ENCODE data around the gene ASCC2. TPM values are rescaled to one million over a fixed set of nuclear protein-coding genes. Genes with fewer than 3 reads are reported as not detected.
"Not testable (repeated sequence)": the region's sequence is repeated elsewhere in the genome, so short reads cannot be mapped to it uniquely, and the experiment has no call there.

ASCC2 gene
- total and polyA plus RNA-seq, 9 donors: 26.9 to 55.6 (median 36.9) TPM

GRCh38 chr22:29758068-29758622 lies 79.9 kb downstream of the ASCC2 start:
- no peaks in the 10 kb centered on the region for H3K9me3 ChIP-seq
- H3K36me3 ChIP-seq: no peaks in the 10 kb centered on the region
- H3K4me3 ChIP-seq: no peak overlapping the region
- no peaks in the 10 kb centered on the region for H3K4me1 ChIP-seq (ENCODE audit: insufficient read depth)
- no peak for DNase-seq
- no peak overlapping the region for H3K27ac ChIP-seq
- no peaks in the 10 kb centered on the region for H3K27me3 ChIP-seq
- WGBS, 3 donors: 62 to 68% (median 65%) methylated on average over 7 of the region's 7 CpGs
- TF ChIP-seq CTCF (IDR thresholded peaks at IDR 0.05) (no peak), EP300 (IDR thresholded peaks at IDR 0.05) (no peak), POLR2A (IDR thresholded peaks at IDR 0.05) (no peak)
- intact Hi-C loops (cut with DNase I): loop anchor here in 1 of 4 donors (10.0 kb wide), 1 partner anchor 227 kb away; no protein-coding TSS in a partner anchor

GRCh38 chr22:29757096-29757495 lies 81.0 kb downstream of the ASCC2 start:
- H3K27me3 ChIP-seq: no peaks in the 10 kb centered on the region
- H3K4me1 ChIP-seq (ENCODE audit: insufficient read depth): no peaks in the 10 kb centered on the region
- intact Hi-C loops (cut with DNase I): loop anchor here in 1 of 4 donors (10.0 kb wide), 1 partner anchor 228 kb away; no protein-coding TSS in a partner anchor
- no peak overlapping the region for H3K4me3 ChIP-seq
- WGBS, 3 donors: 89 to 93% (median 90%) methylated on average over 3 of the region's 3 CpGs
- no peak for DNase-seq
- H3K9me3 ChIP-seq: no peaks in the 10 kb centered on the region
- H3K27ac ChIP-seq: no peak overlapping the region
- H3K36me3 ChIP-seq: no peaks in the 10 kb centered on the region
- TF ChIP-seq EP300 (IDR thresholded peaks at IDR 0.05) (no peak), CTCF (IDR thresholded peaks at IDR 0.05) (no peak), POLR2A (IDR thresholded peaks at IDR 0.05) (no peak)

- H3K27ac ChIP-seq: no peak overlapping the region
- no peaks in the 10 kb centered on the region for H3K36me3 ChIP-seq
- no peak overlapping the region for H3K4me3 ChIP-seq
- DNase-seq: no peak
- no peak for TF ChIP-seq POLR2A (IDR thresholded peaks at IDR 0.05)
- no peak for TF ChIP-seq CTCF (IDR thresholded peaks at IDR 0.05)
- TF ChIP-seq EP300 (IDR thresholded peaks at IDR 0.05): no peak
- H3K27me3 ChIP-seq: no peaks in the 10 kb centered on the region
- no peaks in the 10 kb centered on the region for H3K9me3 ChIP-seq
- H3K4me1 ChIP-seq (ENCODE audit: insufficient read depth): no peaks in the 10 kb centered on the region
- WGBS, 3 donors: 76 to 80% (median 79%) methylated on average over 7 of the region's 7 CpGs
- intact Hi-C loops (cut with DNase I): loop anchor here in 1 of 4 donors (10.0 kb wide), 1 partner anchor 228 kb away; no protein-coding TSS in a partner anchor
Observed at GRCh38 chr22:29756341-29756740, 81.7 kb downstream of the ASCC2 start.

GRCh38 chr22:29755889-29756288 lies 82.2 kb downstream of the ASCC2 start:
- no peaks in the 10 kb centered on the region for H3K36me3 ChIP-seq
- H3K27me3 ChIP-seq: no peaks in the 10 kb centered on the region
- H3K27ac ChIP-seq: no peak overlapping the region
- H3K9me3 ChIP-seq: no peaks in the 10 kb centered on the region
- H3K4me3 ChIP-seq: no peak overlapping the region
- WGBS, 3 donors: 89 to 92% (median 92%) methylated on average over 9 of the region's 9 CpGs
- H3K4me1 ChIP-seq (ENCODE audit: insufficient read depth): no peaks in the 10 kb centered on the region
- intact Hi-C loops (cut with DNase I): loop anchor here in 1 of 4 donors (10.0 kb wide), 1 partner anchor 229 kb away; no protein-coding TSS in a partner anchor
- TF ChIP-seq POLR2A (IDR thresholded peaks at IDR 0.05) (no peak), CTCF (IDR thresholded peaks at IDR 0.05) (no peak), EP300 (IDR thresholded peaks at IDR 0.05) (no peak)
- no peak for DNase-seq

- not testable (repeated sequence) for H3K27ac ChIP-seq; H3K36me3 ChIP-seq; H3K4me1 ChIP-seq (ENCODE audit: insufficient read depth); H3K4me3 ChIP-seq; H3K27me3 ChIP-seq; DNase-seq; H3K9me3 ChIP-seq
- intact Hi-C loops (cut with DNase I): loop anchor here in 1 of 4 donors (10.0 kb wide), 1 partner anchor 230 kb away; no protein-coding TSS in a partner anchor
- WGBS, 3 donors: 82 to 92% (median 86%) methylated on average over 11 of the region's 11 CpGs
Observed at GRCh38 chr22:29754658-29755395, 83.2 kb downstream of the ASCC2 start.

All from ovary (tissue), 9 donors.